WTC11 (cell line): ENCODE results near the gene SPRED2. TPM values are rescaled to one million over a fixed set of nuclear protein-coding genes. Genes with fewer than 3 reads are reported as not detected.

Source experiments
- ATAC-seq: fragments of 200-7000 bp; cut with Tn5 transposase; 2 replicates; pipeline ENCODE4 v1.10.0; 2021; ENCODE audit warnings: mild to moderate bottlenecking, moderate library complexity
- CTCF ChIA-PET: fragments of 300-600 bp; sonication (Branson Sonifier 250); formaldehyde crosslinking; loops from one replicate; lab custom pipeline; 2021; ENCODE audit warnings: antibody characterized with exemption; lab: Charles Lee
- POLR2A ChIA-PET: fragments of 350-600 bp; sonication (Branson Sonifier 250); formaldehyde crosslinking; loops from one replicate; lab custom pipeline; 2021; ENCODE audit warnings: antibody characterized with exemption; lab: Charles Lee
- DNase-seq: peaks from one replicate; pipeline ENCODE4 v3.0.0; 2021; ENCODE audit warnings: low spot score
- H3K27ac Mint-ChIP-seq: 2 replicates; pipeline ENCODE4 v1.8.0; 2021; ENCODE audit warnings: mixed read lengths
- H3K27me3 Mint-ChIP-seq: 2 replicates; pipeline ENCODE4 v1.8.0; 2021; ENCODE audit warnings: low read depth, mild to moderate bottlenecking, moderate library complexity, mixed read lengths
- H3K36me3 Mint-ChIP-seq: 2 replicates; pipeline ENCODE4 v1.8.0; 2021; ENCODE audit warnings: mixed read lengths
- H3K4me1 Mint-ChIP-seq: 2 replicates; pipeline ENCODE4 v1.8.0; 2022; ENCODE audit warnings: mixed read lengths
- H3K4me3 Mint-ChIP-seq: 2 replicates; pipeline ENCODE4 v1.8.0; 2021; ENCODE audit warnings: mild to moderate bottlenecking, moderate library complexity, mixed read lengths
- H3K9me3 Mint-ChIP-seq: 2 replicates; pipeline ENCODE4 v1.8.0; 2021; ENCODE audit warnings: mixed read lengths
- CBFB ChIP-seq: sonication (generic); formaldehyde crosslinking; IDR thresholded peaks from 2 replicates; pipeline ENCODE4 v1.8.1; 2022; ENCODE audit warnings: mild to moderate bottlenecking, low read depth, missing genetic modification reagents
- CREM ChIP-seq: sonication (generic); formaldehyde crosslinking; IDR thresholded peaks from 2 replicates; pipeline ENCODE4 v1.8.1; 2022; ENCODE audit warnings: mild to moderate bottlenecking, missing genetic modification reagents, moderate library complexity
- E2F1 ChIP-seq: sonication (generic); formaldehyde crosslinking; IDR thresholded peaks from 2 replicates; pipeline ENCODE4 v1.8.0; 2022; ENCODE audit warnings: mild to moderate bottlenecking, missing genetic modification reagents
- E2F5 ChIP-seq: sonication (generic); formaldehyde crosslinking; IDR thresholded peaks from 2 replicates; pipeline ENCODE4 v1.8.1; 2022; ENCODE audit warnings: mild to moderate bottlenecking, moderate library complexity, missing genetic modification reagents
- ELF4 ChIP-seq: sonication (generic); formaldehyde crosslinking; IDR thresholded peaks from 2 replicates; pipeline ENCODE4 v1.8.1; 2022; ENCODE audit warnings: low read depth, mild to moderate bottlenecking, moderate library complexity, missing genetic modification reagents
- ETV6 ChIP-seq: sonication (generic); formaldehyde crosslinking; IDR thresholded peaks from 2 replicates; pipeline ENCODE4 v1.8.1; 2022; ENCODE audit warnings: mild to moderate bottlenecking, missing genetic modification reagents
- FOXP1 ChIP-seq: sonication (generic); formaldehyde crosslinking; IDR thresholded peaks from 2 replicates; pipeline ENCODE4 v1.8.0; 2022; ENCODE audit warnings: missing genetic modification reagents, mild to moderate bottlenecking, moderate library complexity, borderline replicate concordance
- GABPB1 ChIP-seq: sonication (generic); formaldehyde crosslinking; IDR thresholded peaks from 2 replicates; pipeline ENCODE4 v1.8.1; 2023; ENCODE audit warnings: mild to moderate bottlenecking, missing genetic modification reagents
- GTF2I ChIP-seq: fragments of 250-450 bp; sonication (Bioruptor Pico); conservative IDR thresholded peaks from 2 replicates; pipeline ENCODE4 v1.4.0; 2021; ENCODE audit warnings: mild to moderate bottlenecking
- HMGXB4 ChIP-seq: sonication (generic); formaldehyde crosslinking; IDR thresholded peaks from 2 replicates; pipeline ENCODE4 v1.8.1; 2023; ENCODE audit warnings: mild to moderate bottlenecking, moderate library complexity, missing genetic modification reagents
- MLX ChIP-seq: sonication (generic); formaldehyde crosslinking; IDR thresholded peaks from 2 replicates; pipeline ENCODE4 v1.8.1; 2023; ENCODE audit warnings: mild to moderate bottlenecking, missing genetic modification reagents, moderate library complexity
- MXD4 ChIP-seq: fragments of 250-450 bp; sonication (Bioruptor Pico); IDR thresholded peaks from 2 replicates; pipeline ENCODE4 v1.8.0; 2021; ENCODE audit warnings: mild to moderate bottlenecking, moderate library complexity, borderline replicate concordance
- NFE2L1 ChIP-seq: sonication (generic); formaldehyde crosslinking; IDR thresholded peaks from 2 replicates; pipeline ENCODE4 v1.8.1; 2023; ENCODE audit warnings: missing genetic modification reagents
- NR3C1 ChIP-seq: sonication (generic); formaldehyde crosslinking; conservative IDR thresholded peaks from 2 replicates; pipeline ENCODE4 v1.8.1; 2023; ENCODE audit warnings: low read depth, mild to moderate bottlenecking, missing genetic modification reagents
- OVOL2 ChIP-seq: fragments of 250-450 bp; sonication (Bioruptor Pico); IDR thresholded peaks from 2 replicates; pipeline ENCODE4 v1.9.0; 2021; ENCODE audit warnings: mild to moderate bottlenecking, borderline replicate concordance
- RELA ChIP-seq: sonication (generic); formaldehyde crosslinking; IDR thresholded peaks from 2 replicates; pipeline ENCODE4 v1.8.1; 2022; ENCODE audit warnings: missing genetic modification reagents, mild to moderate bottlenecking, borderline replicate concordance
- SMAD3 ChIP-seq: sonication (generic); formaldehyde crosslinking; IDR thresholded peaks from 2 replicates; pipeline ENCODE4 v1.8.0; 2022; ENCODE audit warnings: missing genetic modification reagents, mild to moderate bottlenecking, borderline replicate concordance
- SP1 ChIP-seq: sonication (generic); formaldehyde crosslinking; conservative IDR thresholded peaks from 2 replicates; pipeline ENCODE4 v1.8.1; 2022; ENCODE audit warnings: missing genetic modification reagents
- TCF7 ChIP-seq: sonication (generic); formaldehyde crosslinking; IDR thresholded peaks from 2 replicates; pipeline ENCODE4 v1.8.0; 2022; ENCODE audit warnings: mild to moderate bottlenecking, low read depth, missing genetic modification reagents, moderate library complexity
- TEAD1 ChIP-seq: sonication (generic); formaldehyde crosslinking; IDR thresholded peaks from 2 replicates; pipeline ENCODE4 v1.8.0; 2022; ENCODE audit warnings: mild to moderate bottlenecking, missing genetic modification reagents
- ZBTB21 ChIP-seq: sonication (generic); formaldehyde crosslinking; IDR thresholded peaks from 2 replicates; pipeline ENCODE4 v1.8.1; 2023; ENCODE audit warnings: mild to moderate bottlenecking, missing genetic modification reagents, borderline replicate concordance
- ZNF121 ChIP-seq: sonication (generic); formaldehyde crosslinking; IDR thresholded peaks from 2 replicates; pipeline ENCODE4 v1.8.0; 2023; ENCODE audit warnings: missing genetic modification reagents
- ZNF219 ChIP-seq: sonication (generic); formaldehyde crosslinking; IDR thresholded peaks from 2 replicates; pipeline ENCODE4 v1.8.0; 2023; ENCODE audit warnings: missing genetic modification reagents, mild to moderate bottlenecking, borderline replicate concordance
- ZNF263 ChIP-seq: sonication (generic); formaldehyde crosslinking; IDR thresholded peaks from 2 replicates; pipeline ENCODE4 v1.8.1; 2022; ENCODE audit warnings: low read depth, mild to moderate bottlenecking, moderate library complexity, missing genetic modification reagents
- ZNF423 ChIP-seq: fragments of 250-450 bp; sonication (Bioruptor Pico); IDR thresholded peaks from 2 replicates; pipeline ENCODE4 v2.1.2; 2022; ENCODE audit warnings: mild to moderate bottlenecking, moderate library complexity
- ZNF532 ChIP-seq: fragments of 250-450 bp; sonication (Bioruptor Pico); IDR thresholded peaks from 2 replicates; pipeline ENCODE4 v1.9.0; 2021; ENCODE audit warnings: mild to moderate bottlenecking, borderline replicate concordance
- total RNA-seq: library from RNA; stranded (reverse); gene quantifications from 3 replicates; pipeline ENCODE4 v1.2.3, GENCODE V29; 2021
- TF ChIP-seq, protein P1 (sequence below): sonication (generic); formaldehyde crosslinking; IDR thresholded peaks from 2 replicates; pipeline ENCODE4 v1.8.1; 2023; ENCODE audit warnings: mild to moderate bottlenecking, missing genetic modification reagents, moderate library complexity
- TF ChIP-seq, protein P2 (sequence below): sonication (generic); formaldehyde crosslinking; IDR thresholded peaks from 2 replicates; pipeline ENCODE4 v1.8.0; 2022; ENCODE audit warnings: mild to moderate bottlenecking, missing genetic modification reagents

The SPRED2 gene
- total RNA-seq, 1 experiment from 2014 or later = 34.1 TPM

DNA sequence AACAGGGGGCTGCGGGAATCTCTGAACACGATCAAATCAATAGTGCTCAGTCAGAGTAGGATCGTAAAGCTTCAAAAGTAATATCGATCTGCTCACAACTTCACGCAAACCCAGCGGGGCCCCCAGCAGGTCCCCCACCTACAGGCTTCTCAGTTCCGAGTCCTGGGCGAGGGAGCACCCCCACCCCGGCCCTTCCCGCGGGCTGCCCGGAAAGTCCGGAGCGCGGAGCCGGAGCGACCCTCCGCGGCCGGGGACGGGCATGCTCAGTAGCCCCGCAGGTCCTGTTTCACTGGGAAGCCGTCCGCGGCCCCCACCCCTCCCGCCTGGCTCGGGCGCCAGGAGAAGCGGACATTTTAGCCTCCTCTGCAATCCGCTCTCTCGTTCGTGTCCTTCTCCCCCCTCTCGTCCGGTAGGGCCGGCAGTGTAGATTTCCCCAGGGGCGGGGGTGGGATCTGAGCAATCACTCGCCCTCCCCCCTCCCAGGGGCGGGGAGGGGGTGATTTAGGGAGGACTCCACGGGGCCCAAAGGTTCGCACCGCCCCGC lies 3.3 kb upstream of the SPRED2 start:
- Mint-ChIP-seq H3K36me3 (no peaks in the 10 kb centered on the region), H3K4me1 (peaks cover 42% of the 10 kb centered on the region), H3K9me3 (no peaks in the 10 kb centered on the region), H3K27me3 (peaks cover 69% of the 10 kb centered on the region), H3K27ac (peak overlapping the region; percentile 84; the same call in 1 of the 2 replicates), H3K4me3 (peak overlapping the region; percentile 94)
- POLR2A ChIA-PET = no interaction called here
- ATAC-seq = peak; percentile 32
- CTCF ChIA-PET = interaction anchor here (1.1 to 2.1 kb wide), 2 partner anchors 160 to 171 kb away, joined by 3 to 6 read pairs; no protein-coding TSS in a partner anchor
- peak; percentile 86 for DNase-seq
- TF ChIP-seq TEAD1 (CRISPR knock-in tag) (peak; percentile 68; the same call in 1 of the 2 replicates), GABPB1 (CRISPR knock-in tag) (peak; percentile 66; the same call in 1 of the 2 replicates), ETV6 (CRISPR knock-in tag) (peak; percentile 96), ZNF423 (CRISPR knock-in tag) (no peak), ZNF121 (no peak), E2F1 (CRISPR knock-in tag) (no peak), ZBTB21 (CRISPR knock-in tag) (no peak), GTF2I (CRISPR knock-in tag) (no peak), ZNF219 (CRISPR knock-in tag) (no peak), HMGXB4 (no peak), E2F5 (peak; percentile 75; the same call in 1 of the 2 replicates), ZNF263 (CRISPR knock-in tag) (peak; percentile 52; the same call in 1 of the 2 replicates), RELA (no peak), MLX (CRISPR knock-in tag) (no peak), NFE2L1 (CRISPR knock-in tag) (peak; percentile 15; the same call in 1 of the 2 replicates), SMAD3 (no peak), TCF7 (CRISPR knock-in tag) (no peak), SP1 (peak; percentile 62; the same call in 1 of the 2 replicates), NR3C1 (no peak), MXD4 (CRISPR knock-in tag) (no peak), CREM (CRISPR knock-in tag) (no peak; the same call in 1 of the 2 replicates), FOXP1 (CRISPR knock-in tag) (no peak), ELF4 (CRISPR knock-in tag) (0 out of 2 replicates have a peak, but pooled peaks have one; percentile 31), CBFB (CRISPR knock-in tag) (no peak), ZNF532 (CRISPR knock-in tag) (no peak), OVOL2 (no peak)
- TF ChIP-seq, protein P1, sequence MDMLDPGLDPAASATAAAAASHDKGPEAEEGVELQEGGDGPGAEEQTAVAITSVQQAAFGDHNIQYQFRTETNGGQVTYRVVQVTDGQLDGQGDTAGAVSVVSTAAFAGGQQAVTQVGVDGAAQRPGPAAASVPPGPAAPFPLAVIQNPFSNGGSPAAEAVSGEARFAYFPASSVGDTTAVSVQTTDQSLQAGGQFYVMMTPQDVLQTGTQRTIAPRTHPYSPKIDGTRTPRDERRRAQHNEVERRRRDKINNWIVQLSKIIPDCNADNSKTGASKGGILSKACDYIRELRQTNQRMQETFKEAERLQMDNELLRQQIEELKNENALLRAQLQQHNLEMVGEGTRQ = no peak
- TF ChIP-seq, protein P2, sequence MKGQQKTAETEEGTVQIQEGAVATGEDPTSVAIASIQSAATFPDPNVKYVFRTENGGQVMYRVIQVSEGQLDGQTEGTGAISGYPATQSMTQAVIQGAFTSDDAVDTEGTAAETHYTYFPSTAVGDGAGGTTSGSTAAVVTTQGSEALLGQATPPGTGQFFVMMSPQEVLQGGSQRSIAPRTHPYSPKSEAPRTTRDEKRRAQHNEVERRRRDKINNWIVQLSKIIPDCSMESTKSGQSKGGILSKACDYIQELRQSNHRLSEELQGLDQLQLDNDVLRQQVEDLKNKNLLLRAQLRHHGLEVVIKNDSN (CRISPR knock-in tag) = 0 out of 2 replicates have a peak, but pooled peaks have one; percentile 16
